ENCODE measurements around the gene BTN1A1. TPM values are rescaled to one million over a fixed set of nuclear protein-coding genes. Genes with fewer than 3 reads are reported as not detected.

Gene BTN1A1
- total and polyA plus RNA-seq, 10 of the 15 experiments (the other 5 are each of a cell fraction or from before 2014, with no cell fraction given) = 0.05 to 2.2 (median 0.87) TPM

- TF ChIP-seq, protein P1, sequence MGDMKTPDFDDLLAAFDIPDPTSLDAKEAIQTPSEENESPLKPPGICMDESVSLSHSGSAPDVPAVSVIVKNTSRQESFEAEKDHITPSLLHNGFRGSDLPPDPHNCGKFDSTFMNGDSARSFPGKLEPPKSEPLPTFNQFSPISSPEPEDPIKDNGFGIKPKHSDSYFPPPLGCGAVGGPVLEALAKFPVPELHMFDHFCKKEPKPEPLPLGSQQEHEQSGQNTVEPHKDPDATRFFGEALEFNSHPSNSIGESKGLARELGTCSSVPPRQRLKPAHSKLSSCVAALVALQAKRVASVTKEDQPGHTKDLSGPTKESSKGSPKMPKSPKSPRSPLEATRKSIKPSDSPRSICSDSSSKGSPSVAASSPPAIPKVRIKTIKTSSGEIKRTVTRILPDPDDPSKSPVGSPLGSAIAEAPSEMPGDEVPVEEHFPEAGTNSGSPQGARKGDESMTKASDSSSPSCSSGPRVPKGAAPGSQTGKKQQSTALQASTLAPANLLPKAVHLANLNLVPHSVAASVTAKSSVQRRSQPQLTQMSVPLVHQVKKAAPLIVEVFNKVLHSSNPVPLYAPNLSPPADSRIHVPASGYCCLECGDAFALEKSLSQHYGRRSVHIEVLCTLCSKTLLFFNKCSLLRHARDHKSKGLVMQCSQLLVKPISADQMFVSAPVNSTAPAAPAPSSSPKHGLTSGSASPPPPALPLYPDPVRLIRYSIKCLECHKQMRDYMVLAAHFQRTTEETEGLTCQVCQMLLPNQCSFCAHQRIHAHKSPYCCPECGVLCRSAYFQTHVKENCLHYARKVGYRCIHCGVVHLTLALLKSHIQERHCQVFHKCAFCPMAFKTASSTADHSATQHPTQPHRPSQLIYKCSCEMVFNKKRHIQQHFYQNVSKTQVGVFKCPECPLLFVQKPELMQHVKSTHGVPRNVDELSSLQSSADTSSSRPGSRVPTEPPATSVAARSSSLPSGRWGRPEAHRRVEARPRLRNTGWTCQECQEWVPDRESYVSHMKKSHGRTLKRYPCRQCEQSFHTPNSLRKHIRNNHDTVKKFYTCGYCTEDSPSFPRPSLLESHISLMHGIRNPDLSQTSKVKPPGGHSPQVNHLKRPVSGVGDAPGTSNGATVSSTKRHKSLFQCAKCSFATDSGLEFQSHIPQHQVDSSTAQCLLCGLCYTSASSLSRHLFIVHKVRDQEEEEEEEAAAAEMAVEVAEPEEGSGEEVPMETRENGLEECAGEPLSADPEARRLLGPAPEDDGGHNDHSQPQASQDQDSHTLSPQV (IDR thresholded peaks at IDR 0.05) = peak; percentile 99
- TF ChIP-seq RUNX3 (IDR thresholded peaks at IDR 0.05; ENCODE audit: low read length) = no peak; the same call in 1 of the 2 replicates
- peak; percentile 63; the same call in 1 of the 2 replicates for TF ChIP-seq MLLT1 (IDR thresholded peaks at IDR 0.05)
- TF ChIP-seq HDGF (IDR thresholded peaks at IDR 0.05) = no peak
- no peak for TF ChIP-seq SUPT20H (IDR thresholded peaks at IDR 0.05; ENCODE audit: borderline replicate concordance, control insufficient read depth, low read depth, low read length)
- TF ChIP-seq RAD51 (IDR thresholded peaks at IDR 0.05) = no peak
- TF ChIP-seq MYC (IDR thresholded peaks at IDR 0.05; ENCODE audit: insufficient read depth, insufficient read length, insufficient replicate concordance, low read length, severe bottlenecking) = no peak
- no peak for TF ChIP-seq PKNOX1 (IDR thresholded peaks at IDR 0.05)
- TF ChIP-seq SP1 (IDR thresholded peaks at IDR 0.05; ENCODE audit: low read depth, low read length) = no peak
- TF ChIP-seq SRF (IDR thresholded peaks at IDR 0.05; ENCODE audit: low read depth in 2 of 2, low read length in 2 of 2) = peak in 1 of 2 experiments; percentile 80; a peak in 1 of 4 replicates
- peak; percentile 96 for TF ChIP-seq ZBTB4 (CRISPR knock-in tag; IDR thresholded peaks at IDR 0.05)
- TF ChIP-seq POLR2AphosphoS5 (IDR thresholded peaks at IDR 0.05; ENCODE audit: low read length) = peak; percentile 56
- TF ChIP-seq SPI1 (IDR thresholded peaks at IDR 0.05; ENCODE audit: borderline replicate concordance, insufficient read depth, low read depth, low read length) = no peak
- TF ChIP-seq PML (IDR thresholded peaks at IDR 0.05; ENCODE audit: low read length) = no peak; the same call in 1 of the 2 replicates
- TF ChIP-seq BCL11A (IDR thresholded peaks at IDR 0.05; ENCODE audit: low read depth, low read length) = no peak
- TF ChIP-seq ATF7 (IDR thresholded peaks at IDR 0.05; ENCODE audit: low read depth) = no peak
- TF ChIP-seq POLR2A (IDR thresholded peaks at IDR 0.05; ENCODE audit: low read depth, low read length) = peak; percentile 45; the same call in 1 of the 2 replicates
These were observed 50.3 kb downstream of the BTN1A1 start (continued) for GRCh38 chr6:26550250-26550993.

Measured in GM12878 (cell line).